ENCODE data around the gene PPP1R3C.

PPP1R3C gene

DNA sequence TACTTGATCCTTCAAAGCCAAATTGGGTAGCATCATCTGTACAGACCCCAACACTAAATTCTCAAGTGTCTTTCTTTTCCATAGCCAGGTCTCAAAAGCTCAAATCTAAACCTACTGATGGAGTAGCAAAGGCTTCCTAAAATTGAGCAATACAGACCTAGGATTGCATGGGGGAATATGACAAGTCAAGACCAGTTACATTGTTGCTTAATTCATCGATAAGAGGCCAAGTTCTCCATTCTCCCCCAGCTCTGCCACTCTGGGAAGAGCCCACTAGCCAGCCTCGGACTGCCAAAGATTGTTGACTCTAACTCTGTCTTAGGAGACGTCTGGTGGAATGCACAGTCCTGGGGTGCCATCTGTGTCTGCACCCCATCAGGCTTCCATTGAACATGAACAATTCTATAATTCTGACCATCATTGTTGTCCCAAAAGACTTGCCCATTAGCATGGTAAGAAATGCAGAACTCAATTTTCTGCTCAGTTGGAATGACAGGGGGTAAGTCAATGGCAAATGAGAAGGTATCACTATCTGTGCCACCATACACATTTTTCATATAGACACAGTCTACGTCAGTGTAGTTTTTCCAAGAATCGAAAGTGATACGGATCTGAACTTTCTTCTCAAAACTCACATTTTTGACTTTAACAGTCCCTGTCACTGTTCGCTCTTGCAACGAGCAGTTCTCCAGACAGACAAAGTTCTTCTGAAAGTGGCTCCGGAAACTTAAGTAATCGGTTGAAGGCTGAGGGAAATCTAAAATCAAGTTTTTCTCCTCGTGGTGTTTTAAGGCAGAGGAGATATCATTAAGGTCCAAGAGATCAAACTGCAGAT is 2.9 kb downstream of the PPP1R3C start:
- no peak for DNase-seq (ENCODE audit: low spot score)

DNA sequence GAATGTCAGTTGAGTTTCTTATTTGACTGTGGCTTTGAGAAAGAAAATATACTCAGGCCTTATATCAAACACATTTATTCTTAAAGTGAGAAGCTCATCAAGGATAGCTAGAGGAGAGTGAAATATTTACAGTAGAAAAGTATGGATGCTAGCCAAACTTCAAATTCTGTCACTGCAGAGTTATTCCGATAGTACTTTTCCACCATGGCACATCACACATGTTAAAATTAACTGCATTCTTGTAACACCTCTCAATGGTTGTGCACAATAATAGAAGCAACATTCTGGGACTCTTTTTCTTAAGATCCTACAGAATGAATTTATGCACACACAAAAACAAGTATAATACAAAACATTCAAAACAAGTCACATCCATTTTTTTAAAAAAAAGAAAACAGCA is 4.5 kb downstream of the PPP1R3C start:
- DNase-seq (ENCODE audit: low spot score), result no peak

DNA sequence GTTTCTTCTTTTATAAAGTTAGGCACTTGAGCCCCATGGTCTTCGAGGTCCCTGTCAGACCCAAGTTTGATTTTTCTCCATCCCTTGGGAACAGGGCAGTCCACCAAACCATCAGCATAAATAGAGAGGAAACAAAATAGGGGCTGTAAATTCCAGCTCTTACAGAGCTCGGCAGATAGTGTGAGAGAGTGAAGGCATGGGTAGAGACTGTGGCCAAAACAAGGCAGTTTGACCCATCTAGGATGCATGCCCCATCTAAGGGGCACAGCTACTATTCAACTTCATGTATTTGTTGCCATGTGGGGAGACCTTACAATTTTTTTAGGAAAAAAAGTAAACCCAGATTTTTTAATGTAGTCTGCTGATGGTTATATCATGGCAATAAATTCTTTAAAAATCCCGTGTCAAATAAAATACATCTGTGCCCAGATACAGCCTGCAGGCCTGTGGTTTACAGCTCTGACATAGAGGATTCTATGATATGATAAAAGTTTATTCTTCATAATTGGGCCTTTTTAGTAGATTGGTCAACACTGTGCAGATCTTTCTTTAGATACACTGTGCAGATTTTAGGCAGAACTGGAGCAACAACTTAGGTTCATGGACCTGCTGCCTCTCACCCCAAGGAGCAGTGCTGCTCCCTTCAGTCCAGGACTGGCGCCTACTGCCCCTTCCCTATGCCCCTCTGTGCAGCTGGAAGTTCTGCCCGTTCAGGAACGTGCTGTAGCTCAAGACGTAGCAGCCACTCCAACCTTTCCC is 5.3 kb downstream of the PPP1R3C start:
- DNase-seq (ENCODE audit: low spot score), result no peak

DNA sequence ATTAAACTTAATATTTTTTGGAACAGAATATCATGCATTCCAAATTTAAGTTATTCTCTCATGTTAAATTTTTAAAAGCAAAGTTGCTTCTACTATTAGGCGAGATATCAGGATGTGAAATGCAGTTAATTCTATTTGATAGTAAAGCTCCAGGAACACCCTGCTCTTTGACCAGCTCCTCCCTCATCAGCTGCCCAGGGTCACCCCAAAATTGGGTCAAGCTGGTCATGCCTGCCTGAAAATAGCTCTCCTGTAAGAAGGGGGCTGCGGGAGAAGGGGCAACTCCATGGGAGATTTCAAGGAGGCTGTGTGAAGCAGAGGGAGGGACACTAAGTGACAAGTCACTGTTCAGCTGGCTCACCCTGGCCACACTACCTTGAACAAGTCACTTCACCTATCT is 5.9 kb downstream of the PPP1R3C start:
- DNase-seq (ENCODE audit: low spot score), result no peak

DNA sequence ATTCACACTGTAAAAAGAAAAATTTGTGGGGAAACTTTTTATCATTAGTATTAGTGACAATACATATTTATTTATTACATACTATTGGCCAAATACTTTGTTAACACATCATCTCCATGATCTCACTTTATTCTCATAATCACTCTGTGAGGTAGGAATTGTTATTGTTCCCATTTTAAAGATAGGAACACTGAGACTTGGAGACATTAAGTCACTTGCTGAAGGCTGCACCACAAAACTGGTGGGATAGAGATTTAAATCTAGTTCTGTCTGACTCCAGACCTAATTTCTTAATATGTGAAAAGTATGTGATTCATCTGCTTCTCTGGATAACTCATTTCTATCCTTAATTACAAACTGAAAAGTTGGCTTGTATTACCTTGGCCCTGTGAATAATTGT is 8.2 kb downstream of the PPP1R3C start:
- no peak for DNase-seq (ENCODE audit: low spot score)

DNA sequence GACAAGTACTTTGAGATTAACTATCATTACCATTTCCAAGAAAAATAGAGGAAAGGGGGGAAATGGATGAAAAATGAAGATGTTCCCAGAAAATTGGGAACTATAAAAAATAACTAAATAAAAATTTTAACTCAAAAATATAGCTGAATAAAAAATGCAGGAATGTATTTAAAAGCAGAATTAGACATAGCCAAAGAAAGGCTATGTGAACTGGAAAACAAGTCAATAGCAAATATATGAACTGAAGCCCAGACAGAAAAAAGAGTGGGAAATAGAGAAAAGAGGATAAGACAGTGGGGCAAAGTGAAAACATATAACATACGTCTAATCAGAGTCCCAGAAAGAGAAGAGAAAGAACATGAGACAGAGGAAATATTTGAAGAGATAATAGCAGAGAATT is 10.3 kb downstream of the PPP1R3C start:
- no peak for DNase-seq (ENCODE audit: low spot score)

DNA sequence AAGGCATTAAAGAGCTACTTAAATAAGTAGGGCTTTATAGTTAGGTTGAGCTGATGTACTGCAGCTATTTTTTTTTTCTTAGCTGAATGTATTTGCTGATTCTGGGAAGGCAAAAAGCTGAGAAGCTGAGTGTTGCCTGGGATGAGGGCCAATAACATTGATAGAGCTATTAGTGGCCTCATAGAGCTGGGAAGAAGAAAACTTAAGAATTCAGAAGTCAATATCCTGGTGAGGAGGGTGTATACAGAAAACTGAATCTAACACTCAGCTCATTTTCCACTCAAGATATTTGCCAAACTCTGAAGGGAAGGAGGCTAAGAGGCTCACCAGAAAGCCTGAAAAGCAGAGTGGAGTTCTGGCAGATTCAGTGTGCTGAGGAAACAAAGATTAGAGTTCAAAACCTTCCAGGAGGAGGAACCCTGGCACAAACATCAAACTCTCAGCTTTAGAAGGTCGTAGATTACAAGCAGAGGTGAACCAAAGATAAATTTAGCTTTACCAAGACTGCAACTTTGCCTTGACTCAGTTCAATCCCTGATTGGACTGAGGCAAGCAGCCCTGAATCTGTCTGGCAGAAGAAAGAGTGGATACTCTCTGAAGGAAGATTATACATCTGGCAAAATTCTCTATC is 11.3 kb downstream of the PPP1R3C start:
- DNase-seq (ENCODE audit: low spot score), result no peak

DNA sequence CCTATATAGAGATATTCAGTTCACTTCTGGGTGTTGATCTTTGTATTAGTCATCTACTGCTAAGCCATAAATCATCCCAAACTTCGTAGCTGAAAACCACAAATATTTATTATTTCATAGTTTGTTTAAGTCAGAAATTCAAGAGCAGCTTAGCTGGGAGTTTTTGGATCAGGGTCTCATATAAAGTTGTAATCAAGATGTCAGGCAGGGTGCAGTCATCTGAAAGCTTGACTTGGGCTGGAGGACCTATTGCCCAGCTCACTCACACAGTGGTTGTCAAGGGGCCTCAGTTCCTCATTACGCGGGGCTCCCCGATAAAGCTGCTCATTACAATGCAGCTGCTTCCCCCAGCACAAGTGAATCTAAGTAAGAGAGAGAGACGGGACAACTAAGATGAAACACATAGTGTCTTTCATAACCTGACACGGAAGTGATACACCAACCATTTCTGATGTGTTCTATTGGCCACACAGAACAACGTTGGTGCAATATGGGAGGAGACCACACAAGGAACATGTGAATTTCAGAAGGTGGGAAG is 15.7 kb downstream of the PPP1R3C start:
- DNase-seq (ENCODE audit: low spot score), result no peak

DNA sequence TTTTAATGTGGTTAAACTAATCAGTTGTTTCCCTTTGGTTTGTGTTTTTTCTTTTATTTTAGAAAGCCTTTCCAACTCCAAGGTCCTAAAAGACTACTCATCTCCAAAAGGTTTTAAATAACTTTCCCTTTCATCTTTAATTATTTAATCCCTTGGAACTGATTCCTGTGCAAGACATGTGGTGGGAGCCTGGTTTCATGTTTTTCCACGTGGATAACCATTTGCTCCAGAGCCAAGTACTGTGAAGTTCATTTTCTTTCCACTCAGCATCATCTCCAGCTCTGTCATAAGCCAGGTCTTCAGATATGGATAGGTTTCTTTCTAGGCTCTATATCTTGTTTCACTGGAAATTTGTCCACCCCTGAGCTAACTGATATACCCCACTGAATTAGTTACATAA is 16.7 kb downstream of the PPP1R3C start:
- no peak for DNase-seq (ENCODE audit: low spot score)

DNA sequence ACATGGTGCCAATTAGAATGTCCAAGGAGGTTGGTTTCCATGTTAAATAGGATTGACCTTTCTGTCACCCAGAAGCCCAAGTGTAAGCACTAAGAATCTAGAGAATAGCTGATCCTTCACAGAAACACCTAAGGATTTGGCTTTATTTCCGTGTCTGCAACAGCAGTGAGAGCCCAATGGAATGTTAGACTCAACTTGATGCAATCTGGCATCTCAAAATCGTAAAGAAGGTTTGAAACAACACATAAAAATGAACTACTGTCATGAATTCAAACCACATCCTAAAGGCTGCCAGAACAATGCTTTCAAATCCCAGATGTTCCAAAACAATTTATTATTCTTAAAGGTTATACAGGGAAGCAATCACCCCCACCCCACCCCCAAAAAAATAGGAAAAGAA is 18.6 kb downstream of the PPP1R3C start:
- peak; percentile 60 for DNase-seq (ENCODE audit: low spot score)

DNA sequence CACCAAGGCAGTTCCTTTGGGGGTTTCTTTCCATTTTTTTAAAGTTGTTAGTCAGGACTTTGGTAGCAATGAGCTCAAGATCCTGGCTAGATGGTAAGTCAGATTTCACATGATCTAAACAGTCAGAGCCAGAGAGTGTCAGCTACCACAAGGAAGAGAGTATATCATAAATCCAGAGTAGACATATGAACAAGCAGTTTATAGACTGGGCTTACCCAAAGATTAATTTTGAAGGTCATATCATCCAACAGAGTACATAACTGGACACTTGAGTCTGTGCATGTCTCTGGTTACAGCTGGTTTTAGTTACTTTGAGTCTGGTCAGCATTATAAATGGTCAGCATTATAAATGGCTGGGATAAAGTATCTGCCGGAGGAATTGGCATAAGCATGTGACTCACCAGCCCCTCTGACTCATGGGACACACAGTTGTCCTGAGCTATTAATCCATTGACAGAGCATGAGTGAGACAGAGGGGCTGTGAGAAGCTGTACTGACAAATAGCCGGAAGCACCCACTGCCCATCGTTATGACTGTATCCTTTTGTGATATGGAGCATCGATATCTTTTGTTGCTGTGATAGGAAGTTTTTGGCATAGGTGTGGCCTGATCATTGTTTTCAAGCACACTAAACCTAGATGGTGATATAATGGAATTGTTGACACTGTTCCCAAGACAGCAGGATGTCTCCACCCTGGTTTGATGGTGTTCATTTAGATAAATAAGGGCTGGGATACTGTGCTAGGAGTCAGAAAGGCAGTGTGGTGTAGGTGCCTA is 19.3 kb downstream of the PPP1R3C start:
- DNase-seq (ENCODE audit: low spot score), result peak; percentile 85

DNA sequence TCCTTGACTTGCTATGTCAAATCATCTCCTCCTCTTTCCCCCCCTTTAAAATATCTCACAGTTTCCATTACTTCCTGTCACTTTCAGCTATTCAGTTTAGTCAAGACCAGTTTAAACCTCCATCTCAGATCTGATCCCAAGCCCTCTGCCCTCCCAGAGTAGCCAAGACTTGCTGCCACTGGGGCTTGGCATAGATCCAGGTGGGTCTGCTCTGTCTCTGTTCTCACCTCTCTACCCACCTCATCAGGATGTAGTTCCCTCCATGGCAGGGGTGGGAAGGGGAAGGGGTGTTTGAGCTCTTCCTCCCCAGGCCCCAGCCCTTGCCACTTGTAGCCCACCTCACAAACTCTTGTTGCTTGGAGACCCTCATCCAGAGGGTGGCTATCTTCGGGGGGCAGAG is 22.0 kb downstream of the PPP1R3C start:
- DNase-seq (ENCODE audit: low spot score), result no peak

DNA sequence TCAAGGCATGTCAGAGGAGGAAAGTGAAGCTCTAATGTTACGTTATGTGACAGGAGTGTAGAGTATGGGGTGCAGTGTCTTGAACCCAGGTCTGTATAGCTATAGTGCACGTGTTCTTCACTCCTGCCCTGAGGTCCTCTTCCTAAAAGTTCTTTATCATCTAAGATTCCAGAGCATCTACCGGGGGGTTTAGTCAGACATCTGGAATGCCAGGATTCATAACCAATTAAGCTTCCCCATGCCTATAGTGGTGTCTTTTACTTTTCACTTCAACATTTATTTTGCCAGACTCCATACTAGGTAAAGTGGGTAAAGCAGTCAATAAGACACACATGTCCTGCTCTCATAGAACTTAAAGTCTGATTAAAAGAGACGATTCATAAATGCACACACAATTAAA is 22.4 kb downstream of the PPP1R3C start:
- DNase-seq (ENCODE audit: low spot score), result no peak

DNA sequence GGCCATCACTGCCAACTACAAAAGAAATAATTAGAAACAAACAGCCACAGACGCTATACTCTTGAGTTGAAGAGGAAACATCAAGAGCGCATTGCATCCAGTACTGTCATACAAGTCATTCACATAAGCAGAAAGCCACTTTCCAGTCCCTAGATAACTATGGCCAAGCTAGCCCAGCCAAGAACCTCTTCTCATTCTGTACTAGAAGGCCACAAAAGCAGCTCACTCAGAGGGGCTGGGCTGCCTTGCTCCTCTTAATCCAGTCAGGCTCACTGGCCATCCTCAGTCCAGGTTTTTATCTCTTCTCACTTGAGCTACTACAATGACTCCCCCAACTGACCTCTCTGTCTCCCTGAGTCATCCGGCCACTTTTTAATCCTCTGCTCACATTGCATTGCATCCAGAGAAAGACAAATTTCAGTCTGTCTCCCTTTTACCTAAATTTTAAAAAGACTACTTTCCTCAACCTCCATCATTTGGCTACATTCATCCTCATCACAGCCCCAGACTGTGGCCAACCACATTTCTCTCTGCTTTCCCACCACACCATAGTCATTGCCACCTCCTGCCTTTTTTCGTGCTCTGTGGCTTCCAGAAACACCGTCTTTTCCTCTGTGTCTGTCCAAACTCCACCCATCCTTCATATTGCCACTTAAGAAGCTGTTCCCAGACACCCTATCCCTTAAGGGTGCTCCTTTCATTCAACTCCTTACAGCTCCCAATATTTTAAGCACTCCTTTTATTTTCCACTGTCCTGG is 25.0 kb downstream of the PPP1R3C start:
- no peak for DNase-seq (ENCODE audit: low spot score)

DNA sequence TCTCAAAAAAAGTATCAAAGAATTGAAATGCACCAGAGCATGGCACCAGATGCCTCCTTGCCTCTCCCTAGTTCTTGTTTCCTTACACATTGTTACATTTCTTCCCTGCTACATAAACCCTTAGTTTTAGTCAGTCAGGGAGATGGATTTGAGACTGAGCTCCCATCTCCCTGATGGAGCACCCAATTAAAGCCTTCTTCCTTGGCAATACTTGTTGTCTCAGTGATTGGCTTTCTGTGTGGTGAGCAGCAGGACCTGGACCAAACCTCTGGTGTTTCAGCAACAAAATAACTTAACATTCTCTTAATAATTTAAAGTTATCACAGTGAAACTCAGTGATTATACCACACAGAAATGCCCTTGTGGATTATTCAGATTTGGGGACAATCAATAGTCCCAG is 26.9 kb downstream of the PPP1R3C start:
- no peak for DNase-seq (ENCODE audit: low spot score)

DNA sequence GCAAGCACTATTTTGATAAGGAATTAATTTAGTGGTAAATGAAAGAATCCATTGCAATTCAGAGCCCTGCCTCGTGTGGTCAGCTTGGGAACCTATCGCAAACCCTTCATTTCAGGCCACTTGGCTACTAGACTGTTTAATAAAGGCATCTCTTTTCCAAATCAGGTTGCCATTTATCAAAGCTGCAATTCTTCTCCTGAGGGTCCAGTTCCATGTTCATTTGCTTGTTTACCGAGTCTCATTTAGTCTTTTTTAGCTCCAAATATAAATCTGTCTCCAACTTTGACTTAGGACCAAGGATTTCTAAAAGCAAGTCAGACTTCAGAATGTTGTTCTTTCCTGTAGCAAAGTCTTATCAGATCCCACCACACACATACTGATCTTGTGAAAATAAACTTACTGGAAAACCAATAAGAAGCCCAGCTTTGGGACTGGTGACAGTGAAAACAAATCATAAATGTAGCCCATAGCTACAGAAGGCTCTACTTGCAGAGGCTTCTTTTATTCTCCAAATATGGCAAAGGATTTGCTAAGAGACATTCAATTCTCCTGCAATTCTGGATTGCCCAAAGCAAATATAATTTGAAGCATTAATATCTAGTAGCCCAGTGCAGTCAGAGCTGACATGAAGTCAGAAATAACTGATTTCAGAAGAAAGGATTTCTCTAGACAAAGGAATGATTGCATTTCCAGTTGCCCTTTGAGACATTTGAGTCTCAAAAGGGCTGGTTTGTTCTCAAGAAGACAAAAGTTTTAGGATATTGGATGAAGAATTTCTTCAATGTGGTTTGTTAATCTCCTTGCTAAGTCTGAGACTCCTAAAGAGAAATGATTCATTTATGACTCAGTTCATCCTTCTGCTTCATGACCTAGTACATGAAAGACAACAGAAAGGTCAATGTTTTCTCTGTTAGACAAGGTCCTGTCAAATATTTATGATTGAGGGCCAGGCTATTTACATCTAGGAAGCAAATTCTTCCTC is 28.0 kb downstream of the PPP1R3C start:
- peak; percentile 27 for DNase-seq (ENCODE audit: low spot score)

DNA sequence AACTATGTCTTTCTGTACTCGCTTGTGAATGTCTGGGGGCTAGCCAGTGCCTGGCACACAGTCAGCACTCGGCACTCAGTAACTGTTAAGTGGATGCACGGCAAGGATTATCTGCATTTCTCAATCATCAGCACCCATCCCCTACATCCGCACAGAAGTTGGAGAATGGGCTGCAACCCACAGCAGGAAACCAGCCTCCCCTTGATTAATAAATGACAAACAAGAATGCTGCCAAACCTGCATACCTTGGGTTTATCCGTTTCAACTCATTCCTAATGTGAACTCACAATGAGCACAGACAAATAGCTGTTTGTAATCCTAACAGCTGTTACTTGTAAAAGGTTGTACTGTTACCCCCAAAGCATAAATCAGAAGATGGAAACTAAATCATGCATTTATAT is 28.9 kb downstream of the PPP1R3C start:
- DNase-seq (ENCODE audit: low spot score), result no peak

DNA sequence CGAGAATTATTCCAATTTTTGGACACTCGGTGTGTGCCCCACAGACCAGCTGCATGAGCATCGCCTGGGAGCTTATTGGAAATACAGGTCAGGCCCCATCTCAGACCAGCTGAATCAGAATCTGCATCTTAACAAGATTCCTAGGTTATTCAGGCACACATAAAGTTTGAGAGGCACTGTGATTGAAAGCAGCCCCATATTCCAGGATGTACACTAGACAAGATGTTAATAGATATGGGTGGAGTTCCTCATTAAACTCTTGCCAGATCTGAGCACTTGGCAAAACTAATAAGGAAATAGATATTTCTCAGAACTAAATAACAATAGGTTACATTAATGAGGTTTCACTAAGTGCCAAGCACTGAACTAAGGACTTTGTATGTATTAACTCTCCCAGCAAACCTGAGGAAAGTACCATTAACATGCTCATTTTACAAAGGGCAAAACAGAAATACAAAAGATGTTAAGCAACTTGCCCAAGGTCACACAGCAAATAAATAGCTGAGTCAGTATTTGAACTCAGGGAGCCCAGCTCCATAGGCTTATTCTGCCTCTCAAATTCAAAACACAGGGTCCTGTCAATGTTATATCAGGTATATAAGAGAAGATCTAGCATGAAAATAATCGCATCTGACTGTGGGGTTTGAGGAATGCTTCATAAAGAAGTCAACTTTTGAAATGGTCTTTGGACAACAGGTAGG is 29.9 kb downstream of the PPP1R3C start:
- no peak for DNase-seq (ENCODE audit: low spot score)

DNA sequence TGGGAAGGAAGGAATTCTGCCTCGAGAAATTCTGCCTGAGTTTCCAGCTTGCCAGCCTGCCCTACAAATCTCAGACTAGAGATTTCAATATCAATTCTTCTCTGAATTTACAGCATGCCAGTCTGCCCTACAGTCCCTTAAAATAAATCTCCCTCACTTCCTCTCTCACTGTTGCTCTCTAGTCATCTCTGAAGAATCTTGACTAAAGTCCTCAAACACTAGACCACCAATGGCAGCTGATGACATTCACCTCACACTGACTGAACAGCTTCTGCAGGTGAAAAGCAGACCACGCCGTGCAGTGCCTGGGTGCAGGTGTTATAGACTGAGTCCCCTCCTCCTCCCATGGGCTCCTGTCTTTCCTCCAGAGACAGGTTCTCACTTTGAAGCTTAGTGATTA is 30.4 kb downstream of the PPP1R3C start:
- no peak for DNase-seq (ENCODE audit: low spot score)

Data from AG20443 (cell line).